ENCODE measurements around the gene PIK3CB.
"Not testable (repeated sequence)": the region's sequence is repeated elsewhere in the genome, so short reads cannot be mapped to it uniquely, and the experiment has no call there.

The PIK3CB gene

DNA sequence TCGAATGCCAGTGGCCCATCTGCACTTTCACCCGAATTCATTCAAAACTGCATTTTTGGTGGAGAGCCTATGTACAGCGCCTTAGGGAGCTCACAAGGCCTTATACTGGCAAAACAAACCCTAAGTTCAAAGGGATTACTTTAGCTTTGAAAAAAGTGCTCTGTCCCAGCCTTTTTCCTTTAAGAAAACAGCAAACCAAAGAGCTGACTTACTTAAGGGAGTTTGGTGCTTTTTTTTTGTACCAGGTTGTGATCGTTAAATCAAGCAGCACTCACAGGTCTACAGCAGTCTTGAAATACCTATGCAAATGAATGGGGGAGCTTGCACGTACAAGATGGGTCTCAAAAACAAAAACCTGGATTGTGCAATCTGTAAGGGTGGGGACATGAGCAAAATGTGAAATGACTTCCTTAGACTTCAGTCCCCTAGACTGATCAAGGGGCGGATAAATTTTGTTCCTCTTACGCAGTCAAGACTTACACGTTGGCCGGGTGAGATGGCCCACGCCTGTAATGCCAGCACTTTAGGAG, 11.6 kb upstream of the PIK3CB start:
- DNase-seq, result no peak

DNA sequence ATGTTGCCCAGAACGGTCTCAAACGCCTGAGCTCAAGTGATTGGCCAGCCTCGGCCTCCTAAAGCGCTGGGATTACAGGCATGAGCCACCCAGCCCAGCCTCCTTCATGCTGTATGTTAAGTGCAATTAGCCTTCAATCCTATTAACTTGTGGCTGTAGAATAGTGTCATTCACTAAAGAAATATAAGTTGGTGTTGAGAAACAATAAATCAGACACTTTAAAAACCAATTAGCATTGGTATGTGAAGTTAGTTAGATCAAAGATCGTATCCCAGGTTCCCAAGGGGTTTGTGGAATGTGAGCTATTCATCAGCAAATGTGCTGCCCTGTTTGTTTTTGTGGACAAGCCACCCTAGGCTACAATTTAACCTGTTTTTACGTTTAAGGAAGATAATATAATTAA, 11.0 kb upstream of the PIK3CB start:
- no peak for DNase-seq

DNA sequence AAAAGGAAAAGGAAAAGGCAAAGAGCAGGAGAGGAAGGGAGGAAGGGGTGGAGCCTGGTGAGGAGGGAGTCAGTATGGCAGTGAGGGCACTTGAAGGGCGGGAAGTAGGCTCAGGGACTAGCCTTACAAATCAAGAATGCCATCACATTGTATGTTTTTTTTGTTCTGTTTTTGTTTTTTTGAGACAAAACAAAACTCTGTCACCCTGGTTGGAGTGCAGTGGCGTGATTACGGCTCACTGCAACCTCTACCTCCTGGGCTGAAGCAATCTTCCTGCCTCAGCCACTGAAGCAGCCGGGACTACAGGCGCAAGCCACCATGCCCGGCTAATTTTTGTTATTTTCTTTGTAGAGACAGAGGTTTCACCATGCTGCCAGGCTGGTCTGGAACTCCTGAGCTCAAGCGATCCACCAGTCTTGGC, 10.5 kb upstream of the PIK3CB start:
- no peak for DNase-seq

DNA sequence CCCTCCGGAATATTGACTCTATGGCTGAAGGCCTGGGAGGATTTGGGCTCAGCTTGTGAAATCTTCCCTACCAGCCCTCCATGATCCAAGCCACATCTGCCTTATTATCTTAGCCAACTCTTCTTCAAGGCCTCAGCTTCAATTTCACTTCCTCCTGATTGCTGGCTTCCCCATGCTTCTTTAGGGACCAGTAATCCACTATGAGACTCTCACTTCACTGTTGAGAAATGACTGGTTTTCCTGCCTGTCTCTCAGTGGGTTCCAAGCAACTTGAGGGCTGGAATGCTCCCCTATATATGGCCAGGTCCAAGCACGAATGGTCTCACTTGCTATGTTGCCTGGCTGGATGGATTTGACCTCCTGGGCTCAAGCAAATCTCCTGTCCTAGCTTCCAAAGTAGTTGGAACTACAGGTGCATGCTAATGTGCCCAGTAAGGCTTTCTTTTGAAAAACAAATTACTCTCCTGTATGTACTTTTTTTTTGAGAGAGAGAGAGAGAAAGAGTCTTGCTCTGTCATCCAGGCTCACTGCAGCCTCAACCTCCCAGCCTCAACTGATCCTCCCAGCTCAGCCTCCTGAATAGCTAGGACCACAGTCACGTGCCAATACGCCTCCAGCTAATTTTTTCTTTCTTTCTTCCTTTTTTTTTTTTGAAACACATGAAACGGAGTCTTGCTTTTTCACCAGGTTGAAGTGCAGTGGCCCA, 7.9 kb upstream of the PIK3CB start:
- no peak for DNase-seq

DNA sequence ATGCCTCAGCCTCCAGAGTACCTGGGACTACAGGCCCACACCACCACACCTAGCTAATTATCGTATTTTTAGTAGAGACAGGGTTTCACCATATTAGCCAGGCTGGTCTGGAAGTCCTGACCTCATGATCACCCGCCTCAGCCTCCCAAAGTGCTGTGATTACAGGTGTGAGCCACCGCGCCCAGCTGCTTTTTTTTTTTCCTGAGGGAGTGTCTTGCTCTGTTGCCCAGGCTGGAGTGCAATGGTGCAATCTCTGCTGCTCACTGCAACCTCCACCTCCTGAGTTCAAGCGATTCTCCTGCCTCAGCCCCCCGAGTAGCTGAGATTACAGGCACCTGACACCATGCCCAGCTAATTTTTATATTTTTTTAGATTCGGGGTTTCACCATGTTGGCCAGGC, 3.7 kb upstream of the PIK3CB start:
- not testable (repeated sequence) for DNase-seq

DNA sequence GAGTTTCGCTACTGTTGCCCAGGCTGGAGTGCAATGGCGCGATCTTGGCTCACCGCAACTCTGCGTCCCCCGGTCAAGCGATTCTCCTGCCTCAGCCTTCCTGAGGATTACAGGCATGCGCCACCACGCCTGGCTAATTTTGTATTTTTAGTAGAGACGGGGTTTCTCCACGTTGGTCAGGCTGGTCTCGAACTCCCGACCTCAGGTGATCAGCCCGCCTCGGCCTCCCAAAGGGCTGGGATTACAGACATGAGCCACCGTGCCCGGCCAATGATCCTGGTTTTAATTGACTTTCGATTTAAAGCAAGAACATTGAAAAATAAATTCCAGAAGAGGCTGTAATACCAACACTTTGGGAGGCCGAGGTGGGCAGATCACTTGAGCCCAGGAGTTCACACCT, 1.1 kb upstream of the PIK3CB start:
- not testable (repeated sequence) for DNase-seq

DNA sequence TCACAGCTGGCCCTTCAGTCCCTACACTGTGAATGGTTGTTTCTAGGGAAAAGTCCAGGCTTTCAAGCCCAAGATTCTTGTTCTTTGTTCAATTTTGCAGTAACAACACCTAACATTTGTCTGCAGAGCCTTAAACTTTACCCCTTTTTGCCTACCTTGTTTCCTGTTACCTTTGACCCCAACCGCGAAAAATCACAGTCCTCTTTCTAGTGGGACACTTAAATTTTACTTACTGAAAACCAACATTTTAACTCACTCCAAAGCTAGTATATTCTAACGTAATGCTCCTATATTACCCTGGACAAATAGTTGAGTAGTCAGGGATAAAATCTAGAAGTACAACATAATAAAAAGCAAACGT, 649 bp upstream of the PIK3CB start:
- DNase-seq, result no peak

DNA sequence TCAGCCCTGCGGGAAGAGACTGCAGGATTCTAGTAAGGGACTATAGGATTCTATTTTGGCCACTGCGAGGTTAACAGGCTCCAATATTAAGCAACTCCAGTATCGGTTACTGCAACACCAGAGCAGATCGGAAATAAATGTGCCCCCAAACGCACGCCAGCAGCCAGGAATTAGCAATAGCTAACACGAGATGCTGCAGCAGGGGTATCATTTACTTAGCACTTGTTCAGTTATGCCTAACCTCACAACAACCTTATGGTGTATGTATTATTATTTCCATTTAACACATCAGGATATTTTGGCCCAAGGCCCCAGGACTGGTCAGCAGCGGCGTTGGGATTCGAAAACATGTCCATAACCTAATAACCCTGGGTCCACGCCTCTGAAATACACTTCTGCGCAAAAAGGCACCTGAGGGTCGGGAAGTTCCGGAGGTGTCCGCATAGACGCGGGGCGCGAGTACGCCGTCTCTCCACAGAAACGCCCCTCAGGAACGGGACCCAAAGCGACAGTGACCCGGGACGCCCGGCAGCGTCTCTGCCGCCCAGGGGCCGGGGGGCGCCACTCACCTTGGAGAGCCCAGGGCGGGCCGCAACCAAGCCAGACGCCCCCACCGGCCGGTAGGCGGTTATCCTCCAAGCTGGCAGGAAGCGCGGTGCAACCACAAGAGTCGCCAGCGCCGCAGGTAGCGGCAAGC, 681 bp downstream of the PIK3CB start:
- DNase-seq, result no peak

DNA sequence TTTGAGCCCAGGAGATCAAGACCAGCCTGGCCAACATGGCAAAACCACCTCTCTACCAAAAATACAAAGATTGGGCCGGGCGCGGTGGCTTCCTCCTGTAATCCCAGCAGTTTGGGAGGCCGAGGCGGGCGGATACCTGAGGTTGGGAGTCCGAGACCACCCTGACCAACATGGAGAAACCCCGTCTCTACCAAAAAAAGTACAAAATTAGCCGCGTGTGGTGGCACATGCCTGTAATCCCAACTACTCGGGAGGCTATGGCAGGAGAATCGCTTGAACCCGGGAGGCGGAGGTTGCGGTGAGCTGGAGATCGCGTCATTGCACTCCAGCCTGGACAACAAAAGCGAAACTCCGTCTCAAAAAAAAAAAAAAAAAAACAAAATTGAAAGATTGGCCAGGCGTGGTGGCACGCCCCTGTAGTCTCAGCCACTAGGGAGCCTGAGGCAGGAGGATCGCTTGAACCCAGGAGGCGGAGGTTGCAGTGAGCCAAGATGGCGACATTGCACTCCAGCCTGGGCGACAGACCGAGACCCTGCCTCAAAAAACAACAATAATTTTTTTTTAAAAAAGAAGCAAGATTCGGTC, 2.2 kb downstream of the PIK3CB start:
- not testable (repeated sequence) for DNase-seq

DNA sequence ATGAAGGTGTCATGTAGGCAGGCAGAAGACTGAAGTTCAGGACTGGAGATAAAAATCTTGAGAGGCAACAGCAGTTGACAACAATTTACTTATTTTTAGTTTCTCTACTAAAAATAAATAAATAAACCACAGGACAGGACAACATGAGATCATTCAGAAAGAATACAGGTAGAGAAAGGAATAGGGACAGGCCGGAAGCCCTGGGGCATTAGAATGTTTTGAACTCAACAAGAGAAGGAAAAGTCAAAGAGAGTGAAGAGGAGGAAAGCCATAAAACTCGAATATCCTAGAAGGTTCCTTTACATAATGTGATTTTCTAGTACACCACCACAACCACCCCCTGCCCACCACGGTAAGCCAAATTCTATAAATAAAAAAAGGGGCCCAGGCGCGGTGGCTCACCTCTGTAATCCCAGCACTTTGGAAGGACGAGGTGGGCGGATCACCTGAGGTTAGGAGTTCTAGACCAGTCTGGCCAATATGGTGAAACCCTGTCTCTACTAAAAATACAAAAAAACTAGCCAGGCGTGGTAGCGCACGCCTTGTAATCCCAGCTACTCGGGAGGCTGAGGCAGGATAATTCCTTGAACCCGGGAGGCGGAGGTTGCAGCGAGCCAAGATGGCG, 4.7 kb downstream of the PIK3CB start:
- no peak for DNase-seq

DNA sequence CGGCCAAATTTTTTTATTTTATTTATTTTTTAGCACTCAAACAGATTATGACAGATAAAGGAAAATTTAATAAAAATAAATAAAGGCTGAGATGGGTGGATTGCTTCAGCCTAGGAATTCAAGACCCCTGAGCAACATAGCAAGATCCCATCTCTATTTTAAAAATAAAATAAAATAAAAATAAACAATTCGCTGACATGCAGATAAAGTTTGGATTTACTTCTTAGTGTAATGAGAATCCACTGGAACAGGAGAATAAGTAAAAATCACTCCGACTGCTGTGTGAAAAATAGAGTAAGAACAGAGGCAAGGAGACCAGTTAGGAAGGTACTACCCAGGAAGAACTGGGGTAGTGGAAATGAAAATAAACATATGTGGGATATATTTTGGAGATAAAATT, 5.6 kb downstream of the PIK3CB start:
- DNase-seq, result no peak

DNA sequence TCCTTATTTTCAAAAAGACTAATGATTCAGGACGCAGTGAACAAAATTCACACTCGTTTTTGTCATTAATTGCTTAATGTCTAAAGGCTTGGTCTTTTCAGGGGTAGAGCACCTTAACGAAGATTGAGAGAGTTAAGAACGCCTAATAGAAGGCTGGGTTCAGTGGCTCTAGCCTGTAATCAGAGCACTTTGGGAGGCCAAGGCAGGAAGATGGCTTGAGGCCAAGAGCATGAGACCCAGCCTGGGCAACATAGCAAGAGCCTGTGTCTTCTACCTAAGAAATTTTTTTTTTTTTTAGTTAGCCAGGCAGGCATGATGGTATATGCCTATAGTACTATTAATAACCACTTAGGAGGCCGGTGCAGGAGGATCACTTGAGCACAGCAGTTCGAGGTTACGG, 7.5 kb downstream of the PIK3CB start:
- DNase-seq, result no peak

DNA sequence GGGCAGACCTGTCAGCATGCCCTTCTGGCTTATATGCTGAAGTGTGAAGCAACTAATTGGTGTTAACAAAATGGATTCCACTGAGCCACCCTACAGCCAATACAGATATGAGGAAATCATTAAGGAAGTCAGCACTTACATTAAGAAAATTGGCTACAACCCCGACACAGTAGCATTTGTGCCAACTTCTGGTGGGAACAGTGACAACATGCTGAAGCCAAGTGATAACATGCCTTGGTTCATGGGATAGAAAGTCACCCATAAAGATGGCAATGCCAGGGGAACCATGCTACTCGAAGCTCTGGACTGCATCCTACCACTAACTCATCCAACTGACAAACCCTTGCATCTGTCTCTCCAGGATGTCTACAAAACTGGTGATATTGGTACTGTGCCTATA, 9.4 kb downstream of the PIK3CB start:
- DNase-seq, result no peak

DNA sequence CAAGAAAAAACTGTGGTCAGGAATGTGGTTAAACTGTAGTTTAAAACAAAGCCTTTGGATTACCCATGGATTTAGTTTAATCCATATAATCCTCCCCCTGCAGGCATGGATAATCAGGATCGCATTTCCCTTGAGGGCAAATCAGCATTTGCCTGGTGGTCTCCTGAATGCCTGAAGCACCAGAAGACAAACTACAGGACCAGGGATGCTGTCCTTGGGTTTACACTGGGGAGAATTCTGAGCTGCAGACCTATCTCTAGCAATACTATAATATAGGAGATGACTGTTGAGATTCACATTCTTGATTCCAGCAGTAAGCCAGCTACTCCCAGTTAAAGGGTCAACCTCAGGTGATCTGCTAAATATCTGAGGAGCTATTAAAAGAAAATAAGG, 10.6 kb downstream of the PIK3CB start:
- DNase-seq, result no peak

DNA sequence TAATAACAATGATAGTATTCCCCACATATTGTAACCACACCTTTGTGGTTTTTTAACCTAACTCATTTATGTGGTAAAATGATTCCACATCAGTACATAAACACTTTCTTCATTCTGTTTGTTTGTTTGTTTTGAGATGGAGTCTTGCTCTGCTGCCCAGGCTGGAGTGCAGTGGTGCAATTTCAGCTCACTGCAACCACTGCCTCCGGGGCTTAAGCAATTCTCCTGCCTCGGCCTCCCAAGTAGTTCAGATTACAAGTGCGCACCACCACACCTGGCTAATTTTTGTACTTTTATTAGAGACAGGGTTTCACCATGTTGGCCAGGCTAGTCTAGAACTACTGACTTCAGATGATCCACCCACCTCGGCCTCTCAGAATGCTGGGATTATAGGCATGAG, 14.3 kb downstream of the PIK3CB start:
- not testable (repeated sequence) for DNase-seq

DNA sequence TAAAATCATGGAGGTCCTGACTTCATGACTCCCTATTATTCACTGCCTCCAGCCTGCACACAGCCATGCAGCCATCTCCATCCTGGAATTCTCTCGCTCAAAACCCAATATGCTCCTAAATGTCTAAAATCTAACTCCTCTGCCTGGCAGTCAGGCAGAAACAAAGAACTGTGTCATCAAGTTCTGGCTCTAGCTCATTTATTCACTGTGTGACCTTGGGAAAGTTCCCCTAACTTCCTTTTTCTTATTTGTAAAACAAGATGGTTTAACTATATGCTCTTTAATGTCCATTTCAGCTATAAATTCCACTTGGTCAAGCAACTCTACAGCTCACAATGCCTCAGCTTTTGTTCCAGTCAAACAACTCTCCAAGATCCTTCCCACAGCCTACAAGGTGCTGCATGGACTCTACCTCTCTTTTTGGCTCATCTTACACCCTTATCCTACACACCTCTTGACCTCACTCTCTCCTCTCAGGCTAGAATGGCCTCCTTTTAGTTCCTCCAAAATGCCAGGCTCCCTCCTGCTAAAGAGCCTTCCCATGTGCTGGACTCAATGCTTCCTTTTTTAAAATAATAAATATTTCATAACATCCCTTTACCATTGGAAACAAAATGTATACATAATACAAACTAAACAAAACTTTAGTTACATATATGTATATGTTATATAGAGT, 16.4 kb downstream of the PIK3CB start:
- no peak for DNase-seq

DNA sequence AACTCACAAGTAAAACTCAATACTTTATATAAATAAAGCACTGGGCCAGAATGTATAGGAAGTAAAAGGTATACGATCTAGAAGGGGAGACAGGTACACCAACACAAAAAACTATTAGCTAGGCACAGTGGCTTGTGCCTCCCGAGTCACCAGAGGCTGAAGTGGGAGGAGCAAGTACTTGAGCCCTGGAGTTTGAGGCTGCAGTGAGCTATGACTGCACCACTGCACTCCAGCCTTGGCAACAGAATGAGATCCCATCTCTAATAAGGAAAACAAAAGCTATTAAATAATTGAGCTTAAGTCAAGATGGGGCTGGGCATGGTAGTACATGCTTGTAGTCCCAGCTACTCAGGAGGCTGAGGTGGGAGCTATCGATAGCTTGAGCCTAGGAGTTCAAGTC, 17.0 kb downstream of the PIK3CB start:
- no peak for DNase-seq

DNA sequence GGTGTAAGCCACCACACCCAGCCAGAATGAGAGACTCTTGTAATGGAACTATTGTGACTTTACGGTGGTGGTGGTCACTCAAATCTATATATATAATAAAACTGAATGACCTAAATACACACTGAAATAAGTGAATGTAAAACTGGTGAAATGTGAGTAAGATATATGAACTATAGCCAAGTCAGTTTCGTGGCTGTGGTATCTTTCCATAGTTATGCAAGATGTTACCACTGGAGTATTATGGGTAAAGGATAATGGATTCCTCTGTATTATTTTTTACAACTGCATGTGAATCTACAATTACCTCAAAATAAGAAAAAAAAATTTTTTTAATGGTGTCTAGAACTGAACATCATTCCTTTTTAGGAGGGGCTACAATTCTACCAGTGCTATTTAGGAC, 21.9 kb downstream of the PIK3CB start:
- no peak for DNase-seq

DNA sequence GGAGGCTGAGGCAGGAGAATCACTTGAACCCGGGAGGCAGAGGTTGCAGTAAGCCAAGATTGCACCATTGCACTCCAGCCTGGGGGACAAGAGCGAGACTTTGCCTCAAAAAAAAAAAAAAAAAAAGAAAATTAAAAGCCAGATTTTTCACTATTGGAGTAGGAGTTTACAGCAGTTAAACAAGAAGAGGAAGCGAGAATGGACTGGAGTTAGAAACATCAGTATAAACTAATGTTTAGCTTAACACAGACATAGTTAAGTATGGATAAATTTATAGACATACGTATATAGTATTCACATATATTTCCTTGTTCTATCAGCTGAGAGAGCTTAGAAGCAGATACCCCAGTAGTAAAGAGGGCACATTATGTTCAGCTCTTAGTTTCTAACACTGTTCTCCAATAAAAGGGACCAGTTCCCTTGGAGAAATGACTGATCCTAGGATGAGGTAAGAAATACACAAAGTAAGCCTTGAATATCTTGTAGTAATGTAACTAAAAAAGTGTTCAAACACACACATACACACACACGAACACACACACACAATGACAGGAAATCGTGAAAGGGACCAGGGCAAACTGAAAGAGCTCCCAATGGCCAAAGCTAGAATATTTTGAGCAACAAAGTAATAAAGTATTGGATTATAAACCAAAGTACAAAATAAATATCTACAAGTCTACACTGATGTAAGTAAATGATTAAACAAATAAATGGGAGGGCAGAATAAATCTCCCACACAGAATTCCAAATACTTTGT, 25.1 kb downstream of the PIK3CB start:
- DNase-seq, result no peak

DNA sequence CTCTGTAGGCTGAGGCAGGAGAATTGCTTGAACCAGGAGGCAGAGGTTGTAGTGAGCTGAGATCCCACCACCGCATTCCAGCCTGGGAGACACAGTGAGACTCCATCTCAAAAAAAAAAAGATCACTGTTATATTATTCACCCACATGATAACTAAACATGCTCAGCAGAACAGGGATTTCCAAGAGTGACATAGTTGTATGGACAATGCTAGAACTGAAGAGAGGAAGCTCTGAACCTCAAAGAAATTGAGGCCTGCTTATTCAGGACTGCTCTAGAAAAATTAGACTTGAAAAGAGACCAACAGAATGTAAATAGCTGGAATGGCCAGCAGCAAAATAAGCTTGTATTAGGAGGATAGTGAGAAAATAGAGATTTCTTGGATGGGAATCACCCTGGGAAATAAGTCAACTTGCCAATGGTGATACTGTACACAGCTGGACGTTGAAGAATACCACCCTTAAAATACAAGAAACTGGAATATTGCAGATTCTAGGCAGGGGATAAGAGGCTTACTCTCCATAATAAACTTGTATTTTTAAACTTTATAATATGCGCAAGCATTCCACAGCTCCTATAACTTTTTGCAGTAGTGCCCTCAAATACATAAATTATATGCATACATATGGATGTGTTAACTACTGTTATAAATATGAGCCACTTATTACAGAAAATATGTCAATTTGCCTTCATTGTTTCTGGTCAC, 28.2 kb downstream of the PIK3CB start:
- no peak for DNase-seq

DNA sequence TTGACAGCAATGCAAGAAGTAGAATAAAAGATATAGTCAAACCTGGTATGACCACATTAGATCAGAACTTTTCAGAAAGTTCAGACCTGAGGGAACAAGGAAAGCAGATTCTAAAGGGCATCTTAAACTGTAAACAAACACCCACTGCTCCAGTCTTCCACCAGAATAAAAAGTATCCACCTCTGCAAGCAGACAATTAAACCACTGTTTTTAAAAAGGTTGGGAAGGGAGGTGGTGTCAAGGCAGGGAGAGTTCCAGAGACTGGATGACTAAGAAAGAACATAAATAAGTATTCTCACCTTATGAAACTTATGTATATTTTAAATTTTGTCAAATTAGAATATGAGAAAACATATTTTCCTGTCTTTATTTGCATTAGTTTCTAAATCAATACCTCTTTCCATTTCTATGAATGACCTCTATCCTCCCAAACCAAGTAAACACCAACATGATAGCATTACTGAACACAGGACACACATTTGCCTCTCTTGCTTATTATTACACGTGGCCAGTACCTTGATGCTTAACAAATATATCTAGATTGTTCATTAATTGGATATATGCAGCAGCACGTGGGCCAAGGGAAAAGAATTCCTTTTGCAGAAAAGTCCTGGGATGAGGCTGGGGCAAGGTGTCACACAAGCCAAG, 31.6 kb downstream of the PIK3CB start:
- no peak for DNase-seq
